ENCODE results near the gene ARHGAP24.
"Not testable (repeated sequence)": the region's sequence is repeated elsewhere in the genome, so short reads cannot be mapped to it uniquely, and the experiment has no call there.

Gene ARHGAP24

DNA sequence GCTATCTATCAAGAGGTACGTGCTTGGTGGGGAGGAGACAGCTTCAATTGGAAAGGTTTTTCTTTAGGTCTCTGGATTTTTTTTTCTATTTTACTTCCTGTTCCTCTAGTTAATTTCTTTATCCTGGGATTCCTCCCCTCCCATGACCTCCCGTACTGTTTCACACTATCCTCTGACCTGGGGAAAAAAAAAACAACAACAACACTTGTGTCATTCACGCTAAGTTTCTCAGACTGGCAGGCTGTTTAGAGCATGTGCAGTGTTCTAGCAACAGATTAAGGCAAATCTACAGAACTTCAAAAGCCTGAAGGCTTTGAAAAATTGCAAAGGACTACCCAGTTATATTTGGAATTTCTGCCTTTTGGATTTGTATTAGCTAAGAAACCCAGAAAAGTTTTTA lies 358.4 kb downstream of the ARHGAP24 start:
- no peak for DNase-seq (ENCODE audit: insufficient read length, low spot score)
- no peak for FAIRE-seq

DNA sequence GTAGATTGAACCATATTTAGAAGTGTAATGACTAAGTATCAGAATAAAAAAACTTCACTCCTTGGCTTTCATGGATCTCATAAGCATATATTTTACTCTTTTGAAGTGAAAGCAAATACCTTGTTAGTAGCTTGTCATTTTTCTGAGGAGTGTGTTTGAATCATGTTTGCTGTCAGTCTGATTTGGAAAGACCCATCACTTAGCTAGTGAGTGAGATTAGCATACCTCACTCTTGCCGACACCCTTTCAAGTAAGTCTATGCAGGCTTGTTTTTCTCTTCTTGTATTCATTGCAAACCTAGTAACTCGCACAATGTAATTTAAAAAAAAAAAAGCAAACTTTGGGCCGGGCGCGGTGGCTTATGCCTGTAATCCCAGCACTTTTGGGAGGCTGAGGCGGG lies 360.0 kb downstream of the ARHGAP24 start:
- no peak for FAIRE-seq
- no peak for DNase-seq (ENCODE audit: insufficient read length, low spot score)

- no peak for DNase-seq (ENCODE audit: insufficient read length, low spot score)
- FAIRE-seq = no peak
These were observed 361.9 kb downstream of the ARHGAP24 start for GRCh38 chr4:85836588-85837438.

- DNase-seq (ENCODE audit: insufficient read length, low spot score) (no peak), FAIRE-seq (no peak)
These were observed 362.4 kb downstream of the ARHGAP24 start for GRCh38 chr4:85837439-85837733.

- FAIRE-seq; DNase-seq (ENCODE audit: insufficient read length, low spot score): not testable (repeated sequence)
These were observed 365.1 kb downstream of the ARHGAP24 start for GRCh38 chr4:85839981-85840451.

- DNase-seq (ENCODE audit: insufficient read length, low spot score) (no peak), FAIRE-seq (no peak)
These were observed 367.6 kb downstream of the ARHGAP24 start for GRCh38 chr4:85842540-85842939.

DNA sequence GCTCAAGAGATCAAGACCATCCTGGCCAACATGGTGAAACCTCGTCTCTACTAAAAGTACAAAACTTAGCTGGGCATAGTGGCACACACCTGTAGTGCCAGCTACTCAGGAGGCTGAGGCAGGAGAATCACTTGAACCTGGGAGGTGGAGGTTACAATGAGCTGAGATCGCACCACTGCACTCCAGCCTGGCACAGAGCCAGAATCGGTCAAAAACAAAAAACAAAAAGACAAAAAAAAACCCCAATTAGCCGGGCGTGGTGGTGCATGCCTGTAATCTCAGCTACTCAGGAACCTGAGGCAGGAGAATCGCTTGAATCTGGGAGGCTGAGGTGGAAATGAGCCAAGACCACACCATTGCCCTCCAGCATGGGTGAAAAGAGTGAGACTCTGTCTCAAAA lies 378.8 kb downstream of the ARHGAP24 start:
- FAIRE-seq; DNase-seq (ENCODE audit: insufficient read length, low spot score): not testable (repeated sequence)

- DNase-seq (ENCODE audit: insufficient read length, low spot score) (no peak), FAIRE-seq (no peak)
These were observed 379.6 kb downstream of the ARHGAP24 start for GRCh38 chr4:85854546-85854945.

GRCh38 chr4:85860066-85860740 lies 385.3 kb downstream of the ARHGAP24 start:
- FAIRE-seq = no peak
- DNase-seq (ENCODE audit: insufficient read length, low spot score) = no peak

DNA sequence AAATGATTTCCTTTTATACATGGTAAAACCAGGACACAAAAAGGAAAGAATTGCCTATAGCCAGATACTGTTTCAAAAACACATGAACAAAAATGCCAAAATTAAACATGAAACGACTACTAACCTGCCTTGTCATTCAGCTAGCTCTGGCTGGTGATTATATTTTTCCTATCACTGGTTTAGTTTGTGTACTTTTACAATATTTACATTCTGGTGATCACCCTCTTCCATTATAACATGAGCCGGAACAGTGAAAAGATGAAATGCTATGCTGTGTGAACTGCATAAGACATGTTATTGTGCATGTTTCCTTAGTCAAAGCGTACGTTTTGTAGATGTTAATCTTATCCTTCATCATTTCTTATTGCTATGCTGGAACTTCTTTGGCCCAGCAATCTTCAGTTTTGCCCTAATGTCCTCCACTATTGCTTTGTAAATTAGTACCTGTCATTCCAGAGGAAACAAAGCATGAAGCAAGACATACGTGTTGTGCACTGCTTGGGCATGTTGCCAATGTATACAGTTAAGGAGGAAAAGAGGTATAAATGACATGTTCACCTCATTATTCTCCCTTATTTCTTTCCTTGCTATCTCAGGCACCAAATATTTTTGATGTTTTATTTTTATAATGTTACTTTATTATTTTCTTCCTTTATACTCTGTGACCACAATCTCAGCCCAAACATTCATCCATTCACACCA lies 386.3 kb downstream of the ARHGAP24 start:
- no peak for FAIRE-seq
- DNase-seq (ENCODE audit: insufficient read length, low spot score) = no peak

- DNase-seq (ENCODE audit: insufficient read length, low spot score) (no peak), FAIRE-seq (no peak)
These were observed 387.9 kb downstream of the ARHGAP24 start for GRCh38 chr4:85862896-85863295.

DNA sequence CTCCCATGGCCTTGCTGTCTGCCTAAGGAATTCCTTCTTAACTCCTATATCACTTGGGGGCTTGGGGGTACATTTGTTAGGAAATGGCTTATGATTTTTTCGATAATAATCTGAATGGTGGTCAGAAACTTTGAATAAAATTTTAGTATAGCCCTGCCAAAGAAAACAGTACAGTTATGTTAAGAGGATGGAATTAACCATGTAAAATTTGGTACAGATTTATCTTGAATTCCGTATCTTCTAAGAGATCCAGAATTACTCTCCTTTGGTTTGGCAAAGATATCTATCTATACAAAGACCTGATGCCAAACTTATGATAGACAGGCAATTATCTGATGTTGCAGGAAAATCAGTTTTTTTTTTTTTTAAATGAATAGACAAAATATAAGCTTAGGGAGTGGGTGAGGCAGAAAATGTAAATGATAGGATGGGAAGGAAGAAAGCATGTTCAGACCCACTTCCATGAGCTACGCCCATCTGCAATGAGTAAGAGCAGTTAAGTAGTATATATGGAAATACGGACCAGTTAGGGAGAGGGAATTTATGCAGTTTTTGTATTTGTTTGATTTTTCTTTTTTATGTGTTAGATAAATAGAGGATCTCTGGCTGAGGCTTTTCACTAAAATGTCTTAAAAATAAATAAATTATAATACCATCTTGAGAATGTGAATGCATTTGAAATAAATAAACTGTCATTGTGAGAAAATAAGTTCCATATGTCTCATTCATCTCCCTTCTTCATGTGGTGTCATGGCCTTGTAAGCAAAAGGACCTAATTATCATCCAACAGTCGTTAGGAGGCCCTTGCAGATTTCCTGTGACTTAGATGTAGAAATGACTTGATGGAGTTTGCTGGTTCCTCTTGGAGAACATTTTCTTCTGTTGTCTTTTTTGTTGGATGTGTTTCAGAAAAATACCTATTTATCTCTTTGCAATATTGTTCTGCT lies 389.6 kb downstream of the ARHGAP24 start:
- DNase-seq (ENCODE audit: insufficient read length, low spot score) (no peak), FAIRE-seq (no peak)

- no peak for FAIRE-seq
These were observed 390.3 kb downstream of the ARHGAP24 start for GRCh38 chr4:85865256-85865655.

GRCh38 chr4:85866508-85866907 lies 391.6 kb downstream of the ARHGAP24 start:
- DNase-seq (ENCODE audit: insufficient read length, low spot score) (no peak), FAIRE-seq (no peak)

More at GRCh38 chr4:85865256-85865655, 390.3 kb downstream of the ARHGAP24 start:
- no peak for DNase-seq (ENCODE audit: insufficient read length, low spot score)

DNA sequence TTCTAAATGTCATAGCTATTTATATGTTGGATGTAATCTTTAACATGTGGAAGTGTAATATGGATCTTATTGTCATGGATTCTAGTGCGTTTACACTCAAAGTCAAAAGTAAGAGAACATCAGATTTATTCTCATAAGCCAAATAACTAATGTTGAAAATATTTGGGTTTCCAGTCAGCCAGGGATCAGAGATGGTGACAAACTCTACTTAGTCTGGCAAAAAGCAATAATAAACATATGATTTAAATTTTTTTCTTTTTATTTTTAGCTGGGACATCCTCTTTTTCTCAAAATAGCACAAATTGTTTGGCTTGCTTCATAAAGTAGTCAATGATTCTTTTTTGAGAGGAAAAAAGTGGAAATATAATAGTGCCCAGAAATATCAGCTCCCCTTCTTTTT lies 392.3 kb downstream of the ARHGAP24 start:
- DNase-seq (ENCODE audit: insufficient read length, low spot score) (no peak), FAIRE-seq (no peak)

- no peak for DNase-seq (ENCODE audit: insufficient read length, low spot score)
- FAIRE-seq = no peak
These were observed 394.2 kb downstream of the ARHGAP24 start for GRCh38 chr4:85869181-85869580.

GRCh38 chr4:85870298-85871083 lies 395.5 kb downstream of the ARHGAP24 start:
- DNase-seq (ENCODE audit: insufficient read length, low spot score) (no peak), FAIRE-seq (no peak)

DNA sequence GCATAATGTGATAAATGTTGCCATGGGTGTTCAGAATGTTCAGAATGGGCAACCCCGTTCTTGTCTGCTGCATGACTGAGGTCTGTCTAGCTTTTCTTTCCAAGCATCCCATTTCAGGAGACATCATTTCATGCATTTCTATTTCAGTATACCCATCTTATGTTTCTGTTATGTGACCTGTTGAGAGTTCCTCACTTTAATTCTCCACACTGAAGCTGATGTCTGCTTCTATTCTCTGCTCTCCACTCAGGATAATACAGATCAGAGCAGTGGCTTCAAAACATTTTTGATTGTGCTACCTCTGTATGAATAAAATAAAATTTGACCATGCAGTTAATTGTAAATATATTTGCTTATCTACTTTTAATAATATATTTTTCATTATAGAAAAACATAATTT lies 398.6 kb downstream of the ARHGAP24 start:
- no peak for DNase-seq (ENCODE audit: insufficient read length, low spot score)
- no peak for FAIRE-seq

DNA sequence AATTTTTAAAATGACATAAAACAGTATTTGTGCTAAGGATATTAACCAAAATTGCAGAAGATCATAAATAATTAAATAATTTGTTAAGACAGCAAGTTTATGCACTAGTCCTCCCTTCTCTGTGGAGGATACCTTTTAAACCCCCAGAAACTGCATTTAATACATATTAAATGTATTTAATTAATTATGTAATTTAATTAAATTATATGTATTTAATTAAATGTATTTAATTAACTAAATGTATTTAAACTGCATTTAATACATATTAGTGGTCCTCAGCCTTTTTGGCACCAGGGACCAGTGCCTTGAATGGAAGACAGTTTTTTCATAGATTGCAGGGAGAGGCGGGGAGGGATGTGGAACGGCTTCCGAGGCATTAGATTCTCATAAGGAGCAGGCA lies 404.6 kb downstream of the ARHGAP24 start:
- DNase-seq (ENCODE audit: insufficient read length, low spot score) (no peak), FAIRE-seq (no peak)

GRCh38 chr4:85883180-85883579 lies 408.2 kb downstream of the ARHGAP24 start:
- no peak for DNase-seq (ENCODE audit: insufficient read length, low spot score)
- FAIRE-seq = no peak

Measured in HTR-8/SVneo (cell line).